Neural crest cell (in vitro differentiated cells): Measurements from ENCODE around the gene PPP1R2C. TPM values are rescaled to one million over a fixed set of nuclear protein-coding genes. Genes with fewer than 3 reads are reported as not detected.

ENCODE experiments used
- DNase-seq: peaks from one replicate; pipeline ENCODE4 v3.0.0; 2021; ENCODE audit warnings: low read depth, mixed read lengths, low spot score
- H3K27ac Mint-ChIP-seq: one replicate; pipeline ENCODE4 v1.8.0; 2021; ENCODE audit warnings: mild to moderate bottlenecking, mixed read lengths; ENCODE audit not compliant: unreplicated experiment
- H3K27me3 Mint-ChIP-seq: 2 replicates; pipeline ENCODE4 v1.8.0; 2021; ENCODE audit warnings: low read depth, mild to moderate bottlenecking, mixed read lengths
- H3K36me3 Mint-ChIP-seq: 2 replicates; pipeline ENCODE4 v1.8.0; 2021; ENCODE audit warnings: low read depth, mild to moderate bottlenecking, mixed read lengths
- H3K4me1 Mint-ChIP-seq: 2 replicates; pipeline ENCODE4 v1.8.0; 2021; ENCODE audit warnings: mixed read lengths
- H3K4me3 Mint-ChIP-seq: one replicate; pipeline ENCODE4 v1.8.0; 2021; ENCODE audit warnings: mild to moderate bottlenecking, mixed read lengths
- H3K9me3 Mint-ChIP-seq: 2 replicates; pipeline ENCODE4 v1.8.0; 2021; ENCODE audit warnings: mixed read lengths
- total RNA-seq: library from RNA; stranded (reverse); gene quantifications from 2 replicates; pipeline ENCODE4 v1.2.1, GENCODE V29; 2021
- TF ChIP-seq, protein P1 (sequence below): fragments of 200-600 bp; sonication (generic); conservative IDR thresholded peaks from 2 replicates; pipeline ENCODE4 v1.5.0; 2021; ENCODE audit warnings: antibody characterized with exemption, mild to moderate bottlenecking

Gene PPP1R2C
- total RNA-seq, 1 donor from 2014 or later: not detected

DNA sequence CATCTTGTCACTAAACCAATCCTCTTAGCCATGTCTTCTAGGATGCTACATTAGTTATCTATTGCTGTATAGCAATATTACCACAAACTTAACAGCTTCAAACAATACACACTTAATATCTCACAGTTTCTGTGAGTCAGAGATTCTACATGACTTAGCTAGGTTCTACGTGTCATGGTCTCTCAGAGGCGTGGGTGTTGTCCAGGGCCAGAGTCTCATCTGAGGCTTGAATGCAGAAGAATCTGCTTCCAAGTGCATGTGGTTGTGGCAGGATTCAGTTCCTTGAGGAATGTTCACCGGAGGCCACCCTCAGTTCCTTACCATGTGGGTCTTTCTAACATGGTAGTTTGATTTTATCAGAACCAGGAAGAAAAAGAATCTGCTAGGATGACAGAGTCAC lies 26.4 kb downstream of the PPP1R2C start:
- no peak for DNase-seq
- H3K4me1 Mint-ChIP-seq: no peaks in the 10 kb centered on the region
- peaks cover 5% of the 10 kb centered on the region for H3K9me3 Mint-ChIP-seq
- H3K27me3 Mint-ChIP-seq: no peaks in the 10 kb centered on the region
- no peaks in the 10 kb centered on the region for H3K36me3 Mint-ChIP-seq
- TF ChIP-seq, protein P1, sequence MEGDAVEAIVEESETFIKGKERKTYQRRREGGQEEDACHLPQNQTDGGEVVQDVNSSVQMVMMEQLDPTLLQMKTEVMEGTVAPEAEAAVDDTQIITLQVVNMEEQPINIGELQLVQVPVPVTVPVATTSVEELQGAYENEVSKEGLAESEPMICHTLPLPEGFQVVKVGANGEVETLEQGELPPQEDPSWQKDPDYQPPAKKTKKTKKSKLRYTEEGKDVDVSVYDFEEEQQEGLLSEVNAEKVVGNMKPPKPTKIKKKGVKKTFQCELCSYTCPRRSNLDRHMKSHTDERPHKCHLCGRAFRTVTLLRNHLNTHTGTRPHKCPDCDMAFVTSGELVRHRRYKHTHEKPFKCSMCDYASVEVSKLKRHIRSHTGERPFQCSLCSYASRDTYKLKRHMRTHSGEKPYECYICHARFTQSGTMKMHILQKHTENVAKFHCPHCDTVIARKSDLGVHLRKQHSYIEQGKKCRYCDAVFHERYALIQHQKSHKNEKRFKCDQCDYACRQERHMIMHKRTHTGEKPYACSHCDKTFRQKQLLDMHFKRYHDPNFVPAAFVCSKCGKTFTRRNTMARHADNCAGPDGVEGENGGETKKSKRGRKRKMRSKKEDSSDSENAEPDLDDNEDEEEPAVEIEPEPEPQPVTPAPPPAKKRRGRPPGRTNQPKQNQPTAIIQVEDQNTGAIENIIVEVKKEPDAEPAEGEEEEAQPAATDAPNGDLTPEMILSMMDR: no peak
- no peak overlapping the region for H3K4me3 Mint-ChIP-seq
- no peak overlapping the region for H3K27ac Mint-ChIP-seq

DNA sequence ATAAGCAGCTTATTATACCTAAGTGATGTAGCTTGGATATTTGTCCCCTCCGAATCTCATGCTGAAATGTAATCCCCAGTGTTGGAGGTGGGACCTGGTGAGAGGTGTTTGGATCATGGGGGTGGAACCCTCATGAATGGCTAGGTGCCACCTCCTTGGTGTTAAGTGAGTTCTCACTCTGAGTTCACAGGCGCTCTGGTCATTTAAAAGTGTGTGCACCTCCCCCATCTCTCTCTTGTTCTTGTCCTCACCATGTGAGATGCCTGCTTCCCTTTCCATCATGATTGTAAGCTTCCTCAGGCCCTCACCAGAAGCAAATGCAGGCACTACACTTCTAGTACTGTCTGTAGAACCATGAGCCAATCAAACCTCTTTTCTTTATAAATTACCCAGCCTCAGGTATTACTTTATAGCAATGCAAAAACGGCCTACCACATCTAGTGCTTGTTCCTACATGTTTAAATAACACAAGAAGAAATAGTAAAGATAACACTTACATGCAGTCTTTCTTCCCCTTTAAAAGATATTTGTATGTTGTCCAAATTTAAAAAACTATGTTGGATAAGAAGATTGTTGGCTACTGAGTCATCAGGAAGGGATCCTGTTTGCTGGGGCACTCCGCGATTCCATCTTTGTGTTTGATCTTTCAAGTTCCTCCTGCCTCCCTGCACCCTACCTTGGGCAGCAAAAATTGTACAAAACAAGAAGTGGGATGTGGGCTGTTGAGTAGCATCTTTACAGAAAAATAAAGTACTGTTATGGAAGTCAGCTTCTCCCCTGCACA lies 29.7 kb downstream of the PPP1R2C start:
- no peak for DNase-seq
- Mint-ChIP-seq H3K27me3 (no peaks in the 10 kb centered on the region), H3K9me3 (peaks cover 5% of the 10 kb centered on the region), H3K4me3 (no peak overlapping the region), H3K4me1 (no peaks in the 10 kb centered on the region), H3K27ac (no peak overlapping the region), H3K36me3 (no peaks in the 10 kb centered on the region)
- TF ChIP-seq, protein P1: no peak

DNA sequence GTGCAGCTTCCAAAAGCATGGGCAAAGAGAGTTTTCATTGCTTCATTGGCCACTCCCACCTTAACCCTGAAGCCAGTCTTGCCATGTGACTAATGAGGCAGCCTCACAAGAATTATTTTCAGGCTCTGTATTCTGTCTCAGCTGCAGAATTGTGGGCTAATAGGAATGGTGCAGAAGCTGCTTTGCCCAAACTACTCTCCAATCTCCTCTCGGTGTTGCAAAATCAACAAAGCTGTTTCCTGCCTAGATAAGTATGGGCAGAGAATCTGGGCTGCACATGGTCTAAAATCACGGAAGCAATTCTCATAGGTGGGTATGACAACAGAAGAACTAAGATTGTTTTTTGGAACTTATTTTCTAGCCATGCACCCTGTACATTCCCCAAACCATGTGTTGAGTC lies 31.4 kb downstream of the PPP1R2C start:
- TF ChIP-seq, protein P1: no peak
- H3K9me3 Mint-ChIP-seq: peaks cover 5% of the 10 kb centered on the region
- H3K27me3 Mint-ChIP-seq: no peaks in the 10 kb centered on the region
- no peaks in the 10 kb centered on the region for H3K4me1 Mint-ChIP-seq
- no peak for DNase-seq
- no peak overlapping the region for H3K27ac Mint-ChIP-seq
- H3K4me3 Mint-ChIP-seq: no peak overlapping the region
- no peaks in the 10 kb centered on the region for H3K36me3 Mint-ChIP-seq

DNA sequence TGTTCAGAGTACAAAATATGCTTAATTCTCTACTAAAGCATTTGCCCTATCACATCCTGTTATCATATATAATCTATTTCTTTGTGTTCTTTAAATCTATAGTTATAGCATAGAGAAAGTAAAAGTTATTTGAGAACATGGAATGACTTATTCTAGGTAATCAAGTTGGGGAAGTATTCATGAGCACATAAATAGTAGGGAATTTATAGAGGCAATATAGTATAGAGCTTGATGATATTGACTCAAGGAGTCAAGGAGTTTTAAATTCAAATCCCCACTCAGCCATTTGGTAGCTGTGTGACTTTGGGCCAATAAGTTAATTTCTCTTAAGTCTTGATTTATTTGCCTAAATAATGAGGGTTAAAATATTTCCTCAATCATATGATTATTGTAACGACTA lies 37.5 kb downstream of the PPP1R2C start:
- no peak for DNase-seq
- no peaks in the 10 kb centered on the region for H3K27me3 Mint-ChIP-seq
- H3K4me1 Mint-ChIP-seq: no peaks in the 10 kb centered on the region

DNA sequence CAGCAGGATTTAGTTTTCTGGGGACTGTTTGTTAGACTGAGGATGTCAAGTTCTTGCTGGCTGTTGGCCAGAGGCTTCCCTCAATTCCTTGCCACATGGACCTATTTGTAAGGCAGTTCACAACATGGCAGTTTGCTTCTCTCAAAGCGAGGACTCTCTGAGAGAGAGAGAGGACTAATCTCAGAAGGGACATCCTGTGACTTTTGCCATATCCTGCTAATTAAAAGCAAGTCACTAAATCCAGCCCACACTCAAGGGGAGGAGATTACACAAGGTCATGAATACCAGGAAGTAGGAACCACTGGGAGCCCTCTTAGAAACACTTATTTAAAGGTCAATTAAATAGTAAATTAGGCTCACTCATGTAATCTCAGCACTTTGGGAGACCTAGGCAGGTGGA lies 38.2 kb downstream of the PPP1R2C start:
- H3K4me3 Mint-ChIP-seq: no peak overlapping the region
- H3K36me3 Mint-ChIP-seq: no peaks in the 10 kb centered on the region
- peaks cover 2% of the 10 kb centered on the region for H3K9me3 Mint-ChIP-seq
- H3K27me3 Mint-ChIP-seq: no peaks in the 10 kb centered on the region
- no peaks in the 10 kb centered on the region for H3K4me1 Mint-ChIP-seq
- no peak overlapping the region for H3K27ac Mint-ChIP-seq
- TF ChIP-seq, protein P1: no peak
- no peak for DNase-seq

More for the DNA sequence above, 37.5 kb downstream of the PPP1R2C start:
- Mint-ChIP-seq H3K36me3 (no peaks in the 10 kb centered on the region), H3K9me3 (peaks cover 2% of the 10 kb centered on the region), H3K27ac (no peak overlapping the region), H3K4me3 (no peak overlapping the region)
- TF ChIP-seq, protein P1: no peak
